Smooth muscle cell (in vitro differentiated cells): Measurements from ENCODE around the gene MAST2. TPM values are rescaled to one million over a fixed set of nuclear protein-coding genes. Genes with fewer than 3 reads are reported as not detected.

Source experiments
- DNase-seq: peaks from one replicate; lab custom pipeline; 2025; ENCODE audit not compliant: unreplicated experiment; lab: John Stamatoyannopoulos, UW
- H2AFZ ChIP-seq: fragments of 200-600 bp; sonication (generic); 2 replicates; pipeline ENCODE4 v1.6.0; 2016; ENCODE audit warnings: antibody characterized with exemption, low read depth, mild to moderate bottlenecking
- H3F3A ChIP-seq: fragments of 200-600 bp; sonication (generic); 2 replicates; pipeline ENCODE4 v1.6.0; 2017; ENCODE audit warnings: antibody characterized with exemption, low read depth
- H3K27ac ChIP-seq: fragments of 200-600 bp; sonication (generic); 2 replicates; pipeline ENCODE4 v1.5.1; 2016; ENCODE audit warnings: low read depth, mild to moderate bottlenecking
- H3K27me3 ChIP-seq: fragments of 200-600 bp; sonication (generic); 2 replicates; pipeline ENCODE4 v1.6.1; 2016; ENCODE audit warnings: low read depth, mild to moderate bottlenecking
- H3K36me3 ChIP-seq: fragments of 200-600 bp; sonication (generic); 2 replicates; pipeline ENCODE4 v1.5.1; 2016; ENCODE audit warnings: low read depth
- H3K4me1 ChIP-seq: fragments of 200-600 bp; sonication (generic); 2 replicates; pipeline ENCODE4 v1.5.1; 2016; ENCODE audit warnings: low read depth
- H3K4me2 ChIP-seq: fragments of 200-600 bp; sonication (generic); 2 replicates; pipeline ENCODE4 v1.6.0; 2016; ENCODE audit warnings: mild to moderate bottlenecking
- H3K4me3 ChIP-seq: fragments of 200-600 bp; sonication (generic); 2 replicates; pipeline ENCODE4 v1.5.1; 2016; ENCODE audit warnings: mild to moderate bottlenecking
- H3K79me2 ChIP-seq: fragments of 200-600 bp; sonication (generic); 2 replicates; pipeline ENCODE4 v1.6.0; 2016; ENCODE audit warnings: low read depth, mild to moderate bottlenecking
- H3K9ac ChIP-seq: fragments of 200-600 bp; sonication (generic); 2 replicates; pipeline ENCODE4 v1.6.0; 2016; ENCODE audit warnings: low read depth
- H3K9me3 ChIP-seq: fragments of 200-600 bp; sonication (generic); replicated peaks from 2 replicates; pipeline ENCODE4 v1.5.1; 2016; ENCODE audit warnings: low read depth
- H4K20me1 ChIP-seq: fragments of 200-600 bp; sonication (generic); 2 replicates; pipeline ENCODE4 v1.6.0; 2016; ENCODE audit warnings: low read depth
- WGBS: methylation state at CpG from one replicate; pipeline ENCODE4 v1.1.7; 2016; ENCODE audit warnings: low lambda C conversion rate; 5-methylcytosine and 5-hydroxymethylcytosine counted together
- polyA plus RNA-seq: library from polyadenylated mRNA; unstranded; fragments of >200 nt; fragmentation: Nextera tagmentation; extraction: Ambion mirVana; gene quantifications from 2 replicates; pipeline ENCODE4 v1.2.1, GENCODE V29; 2016
- total RNA-seq: library from RNA; depleted of rRNA; stranded (reverse); fragments of >200 nt; gene quantifications from 2 replicates; pipeline ENCODE4 v1.2.3, GENCODE V29; 2014
- TF ChIP-seq, protein P1 (sequence below): fragments of 200-600 bp; sonication (generic); IDR thresholded peaks from 2 replicates; pipeline ENCODE4 v1.5.1; 2017; ENCODE audit warnings: borderline replicate concordance, mild to moderate bottlenecking, antibody characterized with exemption; ENCODE audit not compliant: insufficient read depth, poor library complexity, severe bottlenecking

The MAST2 gene
- total and polyA plus RNA-seq, 2 experiments from 2014 or later, result 18.4 to 26.2 TPM

DNA sequence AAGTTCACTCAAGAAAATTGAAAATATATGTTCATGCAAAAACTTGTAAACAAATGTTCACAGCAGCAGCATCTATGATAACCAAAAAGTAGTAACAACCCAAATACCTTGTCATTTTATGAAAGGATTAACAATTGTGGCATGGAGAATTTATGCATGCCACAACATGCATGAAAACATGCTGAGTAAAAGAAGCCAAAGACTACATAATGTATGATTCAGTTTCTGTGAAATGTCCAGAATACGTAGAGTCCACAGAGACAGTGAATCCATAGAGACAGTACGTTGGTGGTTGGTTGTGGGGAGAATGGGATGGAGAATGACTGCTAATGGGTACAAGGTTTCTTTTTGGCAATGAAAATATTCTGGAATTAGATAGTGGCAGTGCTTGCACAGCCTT, 148.7 kb downstream of the MAST2 start:
- WGBS, result 40% methylated on average over 2 of the region's 2 CpGs
- Histone ChIP-seq H3K36me3 (no peaks in the 10 kb centered on the region), H3K27ac (peak overlapping the region; percentile 82), H3K9me3 (no peaks in the 10 kb centered on the region), H3K4me3 (no peak overlapping the region), H3K27me3 (no peaks in the 10 kb centered on the region), H3K9ac (peak overlapping the region; percentile 25), H4K20me1 (no peaks in the 10 kb centered on the region), H3K4me2 (peak overlapping the region; percentile 60), H3K4me1 (peaks cover 31% of the 10 kb centered on the region), H3K79me2 (peaks cover 8% of the 10 kb centered on the region), H3F3A (peaks cover 12% of the 10 kb centered on the region), H2AFZ (no peak overlapping the region)
- DNase-seq, result no peak
- TF ChIP-seq, protein P1, sequence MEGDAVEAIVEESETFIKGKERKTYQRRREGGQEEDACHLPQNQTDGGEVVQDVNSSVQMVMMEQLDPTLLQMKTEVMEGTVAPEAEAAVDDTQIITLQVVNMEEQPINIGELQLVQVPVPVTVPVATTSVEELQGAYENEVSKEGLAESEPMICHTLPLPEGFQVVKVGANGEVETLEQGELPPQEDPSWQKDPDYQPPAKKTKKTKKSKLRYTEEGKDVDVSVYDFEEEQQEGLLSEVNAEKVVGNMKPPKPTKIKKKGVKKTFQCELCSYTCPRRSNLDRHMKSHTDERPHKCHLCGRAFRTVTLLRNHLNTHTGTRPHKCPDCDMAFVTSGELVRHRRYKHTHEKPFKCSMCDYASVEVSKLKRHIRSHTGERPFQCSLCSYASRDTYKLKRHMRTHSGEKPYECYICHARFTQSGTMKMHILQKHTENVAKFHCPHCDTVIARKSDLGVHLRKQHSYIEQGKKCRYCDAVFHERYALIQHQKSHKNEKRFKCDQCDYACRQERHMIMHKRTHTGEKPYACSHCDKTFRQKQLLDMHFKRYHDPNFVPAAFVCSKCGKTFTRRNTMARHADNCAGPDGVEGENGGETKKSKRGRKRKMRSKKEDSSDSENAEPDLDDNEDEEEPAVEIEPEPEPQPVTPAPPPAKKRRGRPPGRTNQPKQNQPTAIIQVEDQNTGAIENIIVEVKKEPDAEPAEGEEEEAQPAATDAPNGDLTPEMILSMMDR, result no peak

DNA sequence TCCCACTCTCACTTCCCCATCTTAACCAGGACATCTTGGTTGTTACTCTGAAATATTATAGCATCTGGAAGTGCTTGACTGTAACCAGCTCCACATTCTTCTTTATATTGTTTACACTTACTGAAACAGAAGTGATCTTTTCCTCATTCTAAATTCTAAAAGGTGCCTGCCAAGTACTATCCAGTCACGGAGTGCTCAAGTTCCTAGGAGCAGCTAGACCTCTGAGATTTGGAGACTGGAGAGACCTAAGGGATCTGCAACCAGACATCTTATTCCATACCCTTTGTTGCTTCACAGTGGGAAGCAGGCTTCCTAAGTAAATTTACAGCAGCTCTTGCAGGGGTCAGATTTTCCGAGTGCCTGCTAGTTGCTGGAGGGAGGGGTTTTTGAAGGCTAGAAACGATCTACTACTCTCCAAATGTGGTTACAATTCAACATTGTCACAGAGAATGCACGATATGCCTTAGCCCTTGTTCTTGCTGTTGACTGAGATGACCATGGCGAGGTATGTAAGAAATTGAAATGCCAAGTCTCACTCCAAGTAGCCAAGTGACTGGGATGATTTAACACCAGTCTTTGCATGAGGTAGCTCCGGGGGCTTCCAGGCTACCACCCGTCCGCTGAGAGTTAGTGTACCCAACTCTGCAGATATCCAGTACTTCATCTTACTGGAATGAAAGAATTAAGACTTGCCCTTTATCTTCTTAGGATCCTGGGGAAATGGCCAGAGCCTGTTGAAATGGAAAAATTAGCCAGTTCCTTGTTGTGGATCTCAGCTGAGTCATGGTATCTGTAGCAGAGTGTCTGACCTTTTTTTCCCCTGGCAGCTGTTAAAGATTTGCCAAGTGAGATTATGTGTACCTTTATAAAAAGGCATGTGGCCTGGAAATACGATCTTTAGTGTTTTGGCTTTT, 150.8 kb downstream of the MAST2 start:
- no peaks in the 10 kb centered on the region for H4K20me1 ChIP-seq
- no peaks in the 10 kb centered on the region for H3K27me3 ChIP-seq
- WGBS, result 17% methylated on average over 9 of the region's 9 CpGs
- peak overlapping the region; percentile 82 for H3K27ac ChIP-seq
- H3K9me3 ChIP-seq, result no peaks in the 10 kb centered on the region
- peak overlapping the region; percentile 60 for H3K4me2 ChIP-seq
- H3K4me1 ChIP-seq, result peaks cover 31% of the 10 kb centered on the region
- TF ChIP-seq, protein P1, result no peak
- no peak for DNase-seq
- H3K9ac ChIP-seq, result peak overlapping the region; percentile 26
- H2AFZ ChIP-seq, result no peak overlapping the region
- no peaks in the 10 kb centered on the region for H3K36me3 ChIP-seq
- H3K79me2 ChIP-seq, result peaks cover 12% of the 10 kb centered on the region
- H3K4me3 ChIP-seq, result peak overlapping the region; percentile 4
- H3F3A ChIP-seq, result peaks cover 12% of the 10 kb centered on the region

DNA sequence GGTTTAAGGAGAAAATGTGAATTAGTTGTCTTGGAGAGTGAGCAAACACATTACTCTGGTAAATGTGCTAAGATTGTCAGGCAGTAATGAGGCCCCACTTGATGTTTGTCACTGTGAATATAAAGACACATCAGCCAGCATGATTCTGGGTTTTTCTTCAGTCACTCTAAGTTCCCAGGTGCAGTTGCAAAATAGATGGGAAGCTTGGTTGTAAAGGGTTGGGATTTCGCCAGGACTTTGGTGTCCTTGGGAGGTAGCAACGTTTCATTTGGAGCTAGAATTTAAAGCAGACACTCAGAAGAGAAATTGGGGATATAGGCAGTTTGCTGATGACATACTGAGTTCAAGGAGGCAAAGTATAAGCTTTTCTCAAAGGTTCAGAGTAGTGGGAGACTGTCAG, 154.3 kb downstream of the MAST2 start:
- H3K9ac ChIP-seq, result no peak overlapping the region
- no peaks in the 10 kb centered on the region for H4K20me1 ChIP-seq
- 90% methylated on average over 2 of the region's 2 CpGs for WGBS
- no peaks in the 10 kb centered on the region for H3K27me3 ChIP-seq
- no peak overlapping the region for H3K4me2 ChIP-seq
- no peaks in the 10 kb centered on the region for H3K9me3 ChIP-seq
- DNase-seq, result no peak
- no peaks in the 10 kb centered on the region for H3K36me3 ChIP-seq
- TF ChIP-seq, protein P1, result no peak
- H3K79me2 ChIP-seq, result peaks cover 12% of the 10 kb centered on the region
- peaks cover 5% of the 10 kb centered on the region for H3F3A ChIP-seq
- H2AFZ ChIP-seq, result no peak overlapping the region
- H3K4me1 ChIP-seq, result peaks cover 20% of the 10 kb centered on the region
- no peak overlapping the region for H3K4me3 ChIP-seq
- no peak overlapping the region for H3K27ac ChIP-seq
